HG02981 (cell line): Measurements from ENCODE around the gene MRGPRF.

ENCODE experiments used
- ATAC-seq: cut with Tn5 transposase; IDR thresholded peaks from one replicate; pipeline ENCODE4 v1.9.1; 2021; ENCODE audit warnings: mild to moderate bottlenecking, moderate library complexity; ENCODE audit not compliant: unreplicated experiment

Gene MRGPRF

GRCh38 chr11:69051381-69052342 is 38.6 kb upstream of the MRGPRF start:
- ATAC-seq = no peak

GRCh38 chr11:69050592-69051380 is 37.7 kb upstream of the MRGPRF start:
- ATAC-seq = no peak

- no peak for ATAC-seq
Observed at GRCh38 chr11:69049490-69049867, 36.4 kb upstream of the MRGPRF start.

GRCh38 chr11:69048694-69049489 is 35.8 kb upstream of the MRGPRF start, which contains the start of gene TPCN2:
Gene TPCN2 (plus strand): TSS chr11:69048932. CDS start chr11:69048998, 66 bp downstream.
- ATAC-seq = peak; percentile 90

GRCh38 chr11:69048031-69048693 is 35.1 kb upstream of the MRGPRF start:
- ATAC-seq = no peak

- no peak for ATAC-seq
Observed at GRCh38 chr11:69044111-69045013, 31.3 kb upstream of the MRGPRF start.

- ATAC-seq = no peak
Observed at GRCh38 chr11:69041516-69041915, 28.5 kb upstream of the MRGPRF start.

- ATAC-seq = no peak
Observed at GRCh38 chr11:69040581-69041260, 27.7 kb upstream of the MRGPRF start.

GRCh38 chr11:69040051-69040450 is 27.0 kb upstream of the MRGPRF start:
- no peak for ATAC-seq

- no peak for ATAC-seq
Observed at GRCh38 chr11:69039501-69039900, 26.5 kb upstream of the MRGPRF start.

GRCh38 chr11:69037544-69037943 is 24.5 kb upstream of the MRGPRF start:
- no peak for ATAC-seq

- no peak for ATAC-seq
Observed at GRCh38 chr11:69037074-69037473, 24.0 kb upstream of the MRGPRF start.

- no peak for ATAC-seq
Observed at GRCh38 chr11:69035946-69036340, 22.9 kb upstream of the MRGPRF start.

- ATAC-seq = no peak
Observed at GRCh38 chr11:69035150-69035945, 22.3 kb upstream of the MRGPRF start.

GRCh38 chr11:69034123-69034867 is 21.2 kb upstream of the MRGPRF start:
- no peak for ATAC-seq

- ATAC-seq = no peak
Observed at GRCh38 chr11:69033431-69033830, 20.4 kb upstream of the MRGPRF start.

- ATAC-seq = no peak
Observed at GRCh38 chr11:69032833-69033232, 19.8 kb upstream of the MRGPRF start.
